Measurements from ENCODE around the gene CLCA2. TPM values are rescaled to one million over a fixed set of nuclear protein-coding genes. Genes with fewer than 3 reads are reported as not detected.

CLCA2 gene
- total RNA-seq, 4 donors from 2014 or later: 1.2 to 5.0 TPM; not detected in 2

DNA sequence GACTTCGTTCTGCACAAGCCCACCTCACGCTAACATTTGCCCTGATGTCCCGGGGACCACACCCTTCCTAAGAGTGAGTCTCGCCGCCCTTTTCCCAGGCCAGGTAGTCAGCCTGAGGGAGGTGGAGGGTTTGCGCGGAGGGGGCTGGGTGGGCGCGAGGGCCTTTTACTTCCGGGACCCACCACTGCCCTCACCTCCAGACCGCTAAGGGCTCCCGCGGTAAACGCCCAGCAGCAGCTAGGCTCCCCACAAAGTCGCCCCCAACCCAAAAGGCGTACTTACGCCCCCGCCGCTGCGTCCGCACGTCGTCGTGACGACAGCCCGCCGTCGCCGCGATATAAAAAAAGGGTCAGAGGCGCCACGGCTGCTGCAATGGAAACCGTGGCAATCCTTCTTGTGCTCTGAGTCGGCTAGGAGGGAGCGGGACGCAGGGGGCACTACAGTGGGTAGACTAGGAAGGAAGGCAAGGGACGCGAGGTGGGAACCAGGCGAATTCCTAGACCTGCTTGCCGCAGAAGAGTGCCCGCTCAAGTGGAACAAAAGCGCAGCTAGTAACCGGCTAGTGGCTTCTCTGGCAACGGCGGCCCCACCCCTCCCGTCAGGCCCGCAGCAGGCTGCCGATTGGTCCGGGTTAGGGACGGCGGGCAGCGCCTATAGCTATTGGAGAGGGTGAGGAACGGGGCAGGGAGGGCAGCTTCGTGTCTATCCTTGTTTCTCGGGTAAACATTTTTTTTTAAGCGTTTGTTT lies 28.0 kb upstream of the CLCA2 start, which contains the start of gene ODF2L:
Gene ODF2L (minus strand): TSS at position 573 of the 747 bp plus-strand sequence. CDS start 9,296 bp downstream, outside the sequence.
- TF ChIP-seq POLR2A (IDR thresholded peaks at IDR 0.05): peak; percentile 45 to 69
- TF ChIP-seq, protein P1, sequence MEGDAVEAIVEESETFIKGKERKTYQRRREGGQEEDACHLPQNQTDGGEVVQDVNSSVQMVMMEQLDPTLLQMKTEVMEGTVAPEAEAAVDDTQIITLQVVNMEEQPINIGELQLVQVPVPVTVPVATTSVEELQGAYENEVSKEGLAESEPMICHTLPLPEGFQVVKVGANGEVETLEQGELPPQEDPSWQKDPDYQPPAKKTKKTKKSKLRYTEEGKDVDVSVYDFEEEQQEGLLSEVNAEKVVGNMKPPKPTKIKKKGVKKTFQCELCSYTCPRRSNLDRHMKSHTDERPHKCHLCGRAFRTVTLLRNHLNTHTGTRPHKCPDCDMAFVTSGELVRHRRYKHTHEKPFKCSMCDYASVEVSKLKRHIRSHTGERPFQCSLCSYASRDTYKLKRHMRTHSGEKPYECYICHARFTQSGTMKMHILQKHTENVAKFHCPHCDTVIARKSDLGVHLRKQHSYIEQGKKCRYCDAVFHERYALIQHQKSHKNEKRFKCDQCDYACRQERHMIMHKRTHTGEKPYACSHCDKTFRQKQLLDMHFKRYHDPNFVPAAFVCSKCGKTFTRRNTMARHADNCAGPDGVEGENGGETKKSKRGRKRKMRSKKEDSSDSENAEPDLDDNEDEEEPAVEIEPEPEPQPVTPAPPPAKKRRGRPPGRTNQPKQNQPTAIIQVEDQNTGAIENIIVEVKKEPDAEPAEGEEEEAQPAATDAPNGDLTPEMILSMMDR (IDR thresholded peaks at IDR 0.05): no peak
- Histone ChIP-seq H3K27ac (peak within 1 kb of the TSS; percentile 64 to 88 (median 79)), H3K36me3 (no peaks in the 10 kb centered on the region), H3K9me3 (no peaks in the 10 kb centered on the region), H3K4me1 (peaks cover 0 to 7% (median 0%) of the 10 kb centered on the region in 4 donors), H3K27me3 (no peaks in the 10 kb centered on the region), H3K4me3 (peak within 1 kb of the TSS; percentile 54 to 84 (median 74))
- DNase-seq: peak; percentile 93 to 97 (median 93)

DNA sequence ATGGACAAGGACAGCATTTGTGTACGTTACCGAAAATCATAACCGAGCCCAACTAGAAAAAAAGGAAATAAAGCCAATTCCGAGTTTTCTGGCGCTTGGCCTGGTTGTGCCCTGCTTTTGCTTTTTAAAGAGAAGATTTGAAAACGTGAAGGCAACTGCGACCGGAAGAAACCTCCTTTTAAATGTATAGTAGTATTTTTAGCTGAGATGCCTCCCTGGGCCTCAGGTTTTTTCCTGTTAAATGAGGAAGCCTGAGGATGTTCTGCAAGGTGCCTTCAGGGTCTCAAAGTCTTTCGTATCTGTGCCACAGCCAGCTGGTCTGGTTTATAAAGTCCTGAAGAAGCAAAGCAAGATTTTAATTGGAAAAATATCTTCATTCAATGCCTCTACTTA lies 27.5 kb upstream of the CLCA2 start:
- peaks cover 0 to 7% (median 0%) of the 10 kb centered on the region in 4 donors for H3K4me1 ChIP-seq
- peak overlapping the region; percentile 54 to 84 (median 74) for H3K4me3 ChIP-seq
- no peaks in the 10 kb centered on the region for H3K9me3 ChIP-seq
- no peaks in the 10 kb centered on the region for H3K36me3 ChIP-seq
- peak in 1 of 3 donors; percentile 27 for DNase-seq
- no peaks in the 10 kb centered on the region for H3K27me3 ChIP-seq
- H3K27ac ChIP-seq: peak overlapping the region; percentile 64 to 88 (median 79)
- TF ChIP-seq, protein P1 (IDR thresholded peaks at IDR 0.05): no peak
- TF ChIP-seq POLR2A (IDR thresholded peaks at IDR 0.05): no peak

DNA sequence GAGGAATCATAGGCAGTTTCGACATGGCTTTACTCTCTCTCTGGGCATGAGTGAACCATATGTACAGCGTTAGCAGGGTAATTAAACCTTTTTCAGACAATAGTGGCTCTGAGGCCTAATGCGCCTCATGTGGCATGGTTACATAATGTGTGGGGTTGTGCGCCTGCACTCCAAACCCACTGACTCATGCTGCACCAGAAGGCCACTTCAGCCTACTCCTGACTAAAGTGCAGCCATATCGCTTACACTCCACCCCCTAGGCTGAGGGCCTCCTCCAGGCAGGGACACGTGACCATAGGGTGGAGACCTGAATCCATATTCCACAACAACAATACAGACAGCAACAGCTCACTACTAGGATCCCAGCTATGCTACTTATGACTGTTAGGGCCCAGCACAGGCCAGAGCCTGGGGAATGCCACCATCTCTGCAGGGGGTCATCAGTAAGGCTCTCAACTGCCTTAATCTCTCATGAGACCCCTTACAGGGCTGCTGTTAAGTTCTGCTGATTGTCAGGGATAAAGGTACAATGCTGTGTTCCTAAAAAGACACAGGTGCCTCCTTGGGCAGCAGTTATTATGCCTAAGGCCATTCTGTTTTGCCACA lies 14.5 kb upstream of the CLCA2 start:
- H3K4me3 ChIP-seq: no peak overlapping the region
- no peaks in the 10 kb centered on the region for H3K4me1 ChIP-seq
- TF ChIP-seq POLR2A (IDR thresholded peaks at IDR 0.05): no peak
- TF ChIP-seq, protein P1 (IDR thresholded peaks at IDR 0.05): no peak
- H3K27ac ChIP-seq: no peak overlapping the region
- DNase-seq: peak in 1 of 3 donors; percentile 62
- H3K27me3 ChIP-seq: no peaks in the 10 kb centered on the region
- H3K9me3 ChIP-seq: no peaks in the 10 kb centered on the region
- no peaks in the 10 kb centered on the region for H3K36me3 ChIP-seq

DNA sequence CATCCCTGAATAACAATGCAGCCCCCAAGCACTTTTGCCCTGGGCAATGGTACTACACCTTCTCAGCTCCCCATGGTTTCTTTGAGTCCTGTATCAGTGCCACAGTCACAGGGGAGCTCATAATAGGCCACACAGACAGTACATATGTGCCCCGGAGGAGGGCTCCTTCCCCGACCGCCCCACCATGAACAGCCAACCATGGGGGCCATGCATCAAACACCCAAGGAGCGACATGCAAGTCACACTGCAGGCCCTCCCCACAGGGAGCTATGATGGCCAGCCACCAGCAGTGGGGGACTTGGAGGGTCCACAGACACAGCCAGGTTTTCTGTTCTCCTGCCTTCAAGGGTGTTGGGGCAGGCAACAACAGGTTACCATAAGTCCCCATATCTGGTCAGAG lies 13.1 kb upstream of the CLCA2 start:
- TF ChIP-seq POLR2A (IDR thresholded peaks at IDR 0.05): no peak
- no peak overlapping the region for H3K27ac ChIP-seq
- no peaks in the 10 kb centered on the region for H3K27me3 ChIP-seq
- no peaks in the 10 kb centered on the region for H3K4me1 ChIP-seq
- no peak for DNase-seq
- H3K36me3 ChIP-seq: no peaks in the 10 kb centered on the region
- no peaks in the 10 kb centered on the region for H3K9me3 ChIP-seq
- no peak overlapping the region for H3K4me3 ChIP-seq

DNA sequence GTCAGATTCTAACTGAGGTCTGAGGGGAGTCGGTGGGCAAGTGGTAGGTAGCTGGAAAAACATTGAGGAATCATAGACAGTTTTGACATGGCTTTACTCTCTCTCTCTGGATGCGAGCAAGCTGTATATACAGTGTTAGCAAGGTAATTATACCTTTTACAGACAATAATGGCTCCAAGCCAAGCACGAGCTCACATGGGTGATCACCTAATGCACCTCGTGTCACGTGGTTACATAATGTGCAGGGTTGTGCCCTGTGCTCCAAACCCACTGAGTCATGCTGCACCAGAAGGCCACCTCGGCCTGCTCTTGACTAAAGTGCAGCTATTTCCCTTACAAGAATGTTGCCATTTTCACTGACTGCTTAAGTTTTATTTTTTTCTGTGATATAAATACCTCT lies 7.6 kb upstream of the CLCA2 start:
- H3K4me3 ChIP-seq: no peak overlapping the region
- DNase-seq: peak in 2 of 3 donors; percentile 66 to 89
- H3K4me1 ChIP-seq: no peaks in the 10 kb centered on the region
- H3K36me3 ChIP-seq: no peaks in the 10 kb centered on the region
- H3K9me3 ChIP-seq: no peaks in the 10 kb centered on the region
- H3K27me3 ChIP-seq: no peaks in the 10 kb centered on the region
- H3K27ac ChIP-seq: no peak overlapping the region
- TF ChIP-seq POLR2A (IDR thresholded peaks at IDR 0.05): no peak
- TF ChIP-seq, protein P1 (IDR thresholded peaks at IDR 0.05): no peak

DNA sequence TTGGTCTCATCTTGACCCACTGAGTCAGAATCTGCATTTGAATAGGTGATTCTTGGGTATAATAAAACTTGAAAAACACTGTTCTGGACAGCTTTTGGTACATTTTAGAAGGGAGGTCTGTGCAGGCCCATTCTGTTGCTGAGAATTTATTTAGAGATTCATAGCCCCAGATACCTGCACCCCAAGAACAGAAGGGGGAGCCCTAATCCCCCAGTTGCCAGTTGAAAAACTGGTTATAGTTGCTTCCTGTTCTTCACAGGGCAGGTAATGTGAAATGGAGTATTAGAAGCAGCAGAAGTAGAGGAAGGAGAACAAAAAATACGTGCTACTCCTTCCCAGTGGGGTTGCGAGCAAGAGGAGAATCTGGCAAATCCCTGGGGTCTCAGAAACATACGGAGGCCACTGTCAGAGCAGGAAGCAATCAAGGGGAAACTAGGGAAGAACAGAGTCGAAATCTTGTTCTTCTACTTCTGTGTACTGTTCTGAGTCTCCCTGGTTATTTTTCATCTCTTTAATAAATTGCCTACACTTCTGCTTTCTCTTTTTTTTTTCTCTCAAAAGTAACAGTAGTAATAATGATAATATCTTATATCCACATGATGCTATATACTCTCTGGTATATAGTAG lies 4.6 kb upstream of the CLCA2 start:
- TF ChIP-seq, protein P1 (IDR thresholded peaks at IDR 0.05): peak in 5 of 6 experiments; percentile 23 to 62 (median 58)
- TF ChIP-seq POLR2A (IDR thresholded peaks at IDR 0.05): no peak
- no peaks in the 10 kb centered on the region for H3K36me3 ChIP-seq
- no peaks in the 10 kb centered on the region for H3K4me1 ChIP-seq
- H3K9me3 ChIP-seq: no peaks in the 10 kb centered on the region
- peak in 1 of 3 donors; percentile 61 for DNase-seq
- no peak overlapping the region for H3K4me3 ChIP-seq
- no peak overlapping the region for H3K27ac ChIP-seq
- no peaks in the 10 kb centered on the region for H3K27me3 ChIP-seq

All from Peyer's patch (tissue), 4 donors.